Progenitor cell of endocrine pancreas (in vitro differentiated cells): Measurements from ENCODE around the gene TMEM80. TPM values are rescaled to one million over a fixed set of nuclear protein-coding genes. Genes with fewer than 3 reads are reported as not detected.

ENCODE experiments used
- DNase-seq: peaks from one replicate; pipeline ENCODE4 v3.0.0; 2021; ENCODE audit warnings: low spot score; ENCODE audit not compliant: unreplicated experiment
- H3K27ac Mint-ChIP-seq: 2 replicates; pipeline ENCODE4 v1.8.0; 2021; ENCODE audit warnings: mild to moderate bottlenecking, moderate library complexity, mixed read lengths
- H3K27me3 Mint-ChIP-seq: 2 replicates; pipeline ENCODE4 v1.8.0; 2021; ENCODE audit warnings: mixed read lengths
- H3K36me3 Mint-ChIP-seq: 2 replicates; pipeline ENCODE4 v1.8.0; 2022; ENCODE audit warnings: mixed read lengths; ENCODE audit not compliant: insufficient read depth
- H3K4me1 Mint-ChIP-seq: 2 replicates; pipeline ENCODE4 v1.8.0; 2021; ENCODE audit warnings: low read depth, mixed read lengths
- H3K4me3 Mint-ChIP-seq: 2 replicates; pipeline ENCODE4 v1.8.0; 2021; ENCODE audit warnings: low read depth, mild to moderate bottlenecking, moderate library complexity, mixed read lengths
- H3K9me3 Mint-ChIP-seq: 2 replicates; pipeline ENCODE4 v1.8.0; 2021; ENCODE audit warnings: low read depth, mixed read lengths
- total RNA-seq: library from RNA; stranded (reverse); gene quantifications from 2 replicates; pipeline ENCODE4 v1.2.1, GENCODE V29; 2021
- TF ChIP-seq, protein P1 (sequence below): fragments of 200-600 bp; sonication (generic); IDR thresholded peaks from one replicate; pipeline ENCODE4 v1.5.0; 2021; ENCODE audit warnings: antibody characterized with exemption, mild to moderate bottlenecking; ENCODE audit not compliant: unreplicated experiment

Gene TMEM80
- total RNA-seq, 1 donor from 2014 or later: 32.6 TPM

GRCh38 chr11:726278-727220, 30.9 kb downstream of the TMEM80 start:
- peaks cover 1% of the 10 kb centered on the region for H3K4me1 Mint-ChIP-seq
- DNase-seq: peak; percentile 39
- TF ChIP-seq, protein P1, sequence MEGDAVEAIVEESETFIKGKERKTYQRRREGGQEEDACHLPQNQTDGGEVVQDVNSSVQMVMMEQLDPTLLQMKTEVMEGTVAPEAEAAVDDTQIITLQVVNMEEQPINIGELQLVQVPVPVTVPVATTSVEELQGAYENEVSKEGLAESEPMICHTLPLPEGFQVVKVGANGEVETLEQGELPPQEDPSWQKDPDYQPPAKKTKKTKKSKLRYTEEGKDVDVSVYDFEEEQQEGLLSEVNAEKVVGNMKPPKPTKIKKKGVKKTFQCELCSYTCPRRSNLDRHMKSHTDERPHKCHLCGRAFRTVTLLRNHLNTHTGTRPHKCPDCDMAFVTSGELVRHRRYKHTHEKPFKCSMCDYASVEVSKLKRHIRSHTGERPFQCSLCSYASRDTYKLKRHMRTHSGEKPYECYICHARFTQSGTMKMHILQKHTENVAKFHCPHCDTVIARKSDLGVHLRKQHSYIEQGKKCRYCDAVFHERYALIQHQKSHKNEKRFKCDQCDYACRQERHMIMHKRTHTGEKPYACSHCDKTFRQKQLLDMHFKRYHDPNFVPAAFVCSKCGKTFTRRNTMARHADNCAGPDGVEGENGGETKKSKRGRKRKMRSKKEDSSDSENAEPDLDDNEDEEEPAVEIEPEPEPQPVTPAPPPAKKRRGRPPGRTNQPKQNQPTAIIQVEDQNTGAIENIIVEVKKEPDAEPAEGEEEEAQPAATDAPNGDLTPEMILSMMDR: no peak
- peaks cover 2% of the 10 kb centered on the region for H3K36me3 Mint-ChIP-seq
- H3K4me3 Mint-ChIP-seq: peak overlapping the region; percentile 40
- H3K27ac Mint-ChIP-seq: no peak overlapping the region
- H3K27me3 Mint-ChIP-seq: peaks cover 6% of the 10 kb centered on the region
- H3K9me3 Mint-ChIP-seq: no peaks in the 10 kb centered on the region

GRCh38 chr11:727281-727701, 31.7 kb downstream of the TMEM80 start:
- Mint-ChIP-seq H3K27me3 (peaks cover 6% of the 10 kb centered on the region), H3K4me3 (no peak overlapping the region)
- TF ChIP-seq, protein P1: no peak

GRCh38 chr11:727859-728748, 32.5 kb downstream of the TMEM80 start:
- H3K27me3 Mint-ChIP-seq: peaks cover 6% of the 10 kb centered on the region
- H3K36me3 Mint-ChIP-seq: peaks cover 1% of the 10 kb centered on the region
- peak; percentile 86 for DNase-seq
- no peaks in the 10 kb centered on the region for H3K9me3 Mint-ChIP-seq
- H3K4me3 Mint-ChIP-seq: no peak overlapping the region
- H3K4me1 Mint-ChIP-seq: peaks cover 1% of the 10 kb centered on the region
- no peak overlapping the region for H3K27ac Mint-ChIP-seq
- TF ChIP-seq, protein P1: peak; percentile 96

More at GRCh38 chr11:727281-727701, 31.7 kb downstream of the TMEM80 start:
- Mint-ChIP-seq H3K36me3 (peaks cover 2% of the 10 kb centered on the region), H3K27ac (no peak overlapping the region), H3K9me3 (no peaks in the 10 kb centered on the region), H3K4me1 (peaks cover 1% of the 10 kb centered on the region)
- no peak for DNase-seq

- Mint-ChIP-seq H3K36me3 (no peaks in the 10 kb centered on the region), H3K27me3 (peaks cover 6% of the 10 kb centered on the region), H3K4me3 (no peak overlapping the region), H3K9me3 (no peaks in the 10 kb centered on the region), H3K4me1 (no peaks in the 10 kb centered on the region), H3K27ac (no peak overlapping the region)
- DNase-seq: no peak
- TF ChIP-seq, protein P1: no peak
Measured at GRCh38 chr11:728901-729491, 33.4 kb downstream of the TMEM80 start.
